HEK293 (cell line): Measurements from ENCODE around the gene CCER1.

ENCODE experiments used
- CTCF ChIA-PET: fragments of 350-600 bp; formaldehyde crosslinking; extraction: SDS; loops from one replicate; lab custom pipeline; 2021; ENCODE audit warnings: antibody characterized with exemption; lab: Yijun Ruan, JAX
- POLR2A ChIA-PET: fragments of 300-600 bp; formaldehyde crosslinking; extraction: SDS; loops from one replicate; lab custom pipeline; 2020; ENCODE audit warnings: antibody characterized with exemption, inconsistent platforms; lab: Yijun Ruan, JAX
- H3K27ac ChIP-seq: fragments of 200-500 bp; sonication (Bioruptor generic); 2 replicates; pipeline ENCODE4 v1.5.1; 2014; ENCODE audit warnings: low read depth, low read length, control low read depth, inconsistent platforms; ENCODE audit errors: extremely low read depth
- H3K36me3 ChIP-seq, 2 experiments: fragments of 200-500 bp in 1 of 2; sonication (Bioruptor generic) in 1 of 2; 1 replicate in 1 of 2; 2 replicates in 1 of 2; pipeline ENCODE4 v1.5.1; 2014 to 2017; ENCODE audit warnings: inconsistent platforms in 2 of 2, low read length in 2 of 2; ENCODE audit not compliant: control insufficient read depth in 2 of 2, insufficient read depth in 1 of 2
- H3K4me1 ChIP-seq: fragments of 200-500 bp; sonication (Bioruptor generic); 2 replicates; pipeline ENCODE4 v1.5.1; 2014; ENCODE audit warnings: mild to moderate bottlenecking, low read length, inconsistent platforms; ENCODE audit not compliant: control insufficient read depth, insufficient read depth
- H3K4me3 ChIP-seq: 2 replicates; pipeline ENCODE4 v1.5.1; 2011; ENCODE audit warnings: low read depth, mild to moderate bottlenecking, control low read depth, low read length, moderate library complexity
- H3K9me3 ChIP-seq: fragments of 200-500 bp; sonication (Bioruptor generic); 2 replicates; pipeline ENCODE4 v1.5.1; 2014; ENCODE audit warnings: low read depth, low read length, inconsistent platforms; ENCODE audit not compliant: control insufficient read depth, insufficient read depth
- GLIS2 ChIP-seq: fragments of 450-650 bp; formaldehyde crosslinking; IDR thresholded peaks from 2 replicates; pipeline ENCODE4 v1.5.1; 2016; ENCODE audit warnings: missing biosample characterization, missing genetic modification characterization
- HOXD13 ChIP-seq: sonication (generic); formaldehyde crosslinking; IDR thresholded peaks from 2 replicates; pipeline ENCODE4 v1.8.0; 2022; ENCODE audit warnings: missing genetic modification reagents, borderline replicate concordance
- PBX3 ChIP-seq: sonication (generic); formaldehyde crosslinking; IDR thresholded peaks from 2 replicates; pipeline ENCODE4 v1.8.1; 2022; ENCODE audit warnings: mild to moderate bottlenecking, moderate library complexity, missing genetic modification reagents
- SP2 ChIP-seq: fragments of 450-650 bp; formaldehyde crosslinking; IDR thresholded peaks from 2 replicates; pipeline ENCODE4 v1.5.1; 2016; ENCODE audit warnings: missing biosample characterization, missing genetic modification characterization
- ZBTB17 ChIP-seq: fragments of 450-650 bp; formaldehyde crosslinking; IDR thresholded peaks from 2 replicates; pipeline ENCODE4 v1.5.1; 2016; ENCODE audit warnings: missing biosample characterization, missing genetic modification characterization
- ZBTB26 ChIP-seq: fragments of 450-650 bp; formaldehyde crosslinking; optimal IDR thresholded peaks from 2 replicates; pipeline ENCODE3; 2016; ENCODE audit warnings: missing biosample characterization, mild to moderate bottlenecking, missing genetic modification characterization
- ZBTB7A ChIP-seq: fragments of 450-650 bp; formaldehyde crosslinking; IDR thresholded peaks from 2 replicates; pipeline ENCODE4 v1.5.1; 2016; ENCODE audit warnings: low read depth, missing biosample characterization, missing genetic modification characterization
- ZNF280C ChIP-seq: fragments of 450-650 bp; formaldehyde crosslinking; IDR thresholded peaks from 2 replicates; pipeline ENCODE4 v1.5.1; 2016; ENCODE audit warnings: missing biosample characterization, missing genetic modification characterization
- ZNF473 ChIP-seq: fragments of 450-650 bp; formaldehyde crosslinking; IDR thresholded peaks from 2 replicates; pipeline ENCODE4 v1.5.1; 2017; ENCODE audit warnings: missing biosample characterization, missing genetic modification characterization
- ZNF548 ChIP-seq: fragments of 450-650 bp; formaldehyde crosslinking; IDR thresholded peaks from 2 replicates; pipeline ENCODE4 v1.5.1; 2016; ENCODE audit warnings: missing biosample characterization, missing genetic modification characterization
- ZNF658 ChIP-seq: fragments of 450-650 bp; formaldehyde crosslinking; IDR thresholded peaks from 2 replicates; pipeline ENCODE4; 2016; ENCODE audit warnings: missing biosample characterization, missing genetic modification characterization
- ZXDB ChIP-seq: fragments of 450-650 bp; formaldehyde crosslinking; IDR thresholded peaks from 2 replicates; pipeline ENCODE4 v1.5.1; 2016; ENCODE audit warnings: missing biosample characterization, missing genetic modification characterization
- TF ChIP-seq, protein P1 (sequence below): fragments of 450-650 bp; formaldehyde crosslinking; IDR thresholded peaks from 2 replicates; pipeline ENCODE4 v1.5.0; 2017; ENCODE audit warnings: missing biosample characterization, missing genetic modification characterization, borderline replicate concordance
- TF ChIP-seq, protein P2 (sequence below): fragments of 450-650 bp; formaldehyde crosslinking; IDR thresholded peaks from 2 replicates; pipeline ENCODE4 v1.5.1; 2016; ENCODE audit warnings: missing biosample characterization, missing genetic modification characterization, low read depth

The CCER1 gene

GRCh38 chr12:90937651-90938050, 17.3 kb downstream of the CCER1 start:
- H3K4me1 ChIP-seq, result no peaks in the 10 kb centered on the region

More at GRCh38 chr12:90937651-90938050, 17.3 kb downstream of the CCER1 start:
- ChIA-PET CTCF (no interaction called here), POLR2A (no interaction called here)
- H3K4me3 ChIP-seq, result no peak overlapping the region
- no peak overlapping the region for H3K27ac ChIP-seq
- TF ChIP-seq HOXD13 (CRISPR knock-in tag) (no peak), PBX3 (no peak), SP2 (tag by site-specific recombination) (no peak), ZNF658 (tag by site-specific recombination) (no peak), ZNF280C (tag by site-specific recombination) (no peak), GLIS2 (tag by site-specific recombination) (no peak), ZNF548 (tag by site-specific recombination) (no peak), ZXDB (tag by site-specific recombination) (no peak), ZBTB17 (tag by site-specific recombination) (no peak), ZBTB7A (tag by site-specific recombination) (no peak), ZBTB26 (tag by site-specific recombination) (no peak), ZNF473 (no peak)
- TF ChIP-seq, protein P1, sequence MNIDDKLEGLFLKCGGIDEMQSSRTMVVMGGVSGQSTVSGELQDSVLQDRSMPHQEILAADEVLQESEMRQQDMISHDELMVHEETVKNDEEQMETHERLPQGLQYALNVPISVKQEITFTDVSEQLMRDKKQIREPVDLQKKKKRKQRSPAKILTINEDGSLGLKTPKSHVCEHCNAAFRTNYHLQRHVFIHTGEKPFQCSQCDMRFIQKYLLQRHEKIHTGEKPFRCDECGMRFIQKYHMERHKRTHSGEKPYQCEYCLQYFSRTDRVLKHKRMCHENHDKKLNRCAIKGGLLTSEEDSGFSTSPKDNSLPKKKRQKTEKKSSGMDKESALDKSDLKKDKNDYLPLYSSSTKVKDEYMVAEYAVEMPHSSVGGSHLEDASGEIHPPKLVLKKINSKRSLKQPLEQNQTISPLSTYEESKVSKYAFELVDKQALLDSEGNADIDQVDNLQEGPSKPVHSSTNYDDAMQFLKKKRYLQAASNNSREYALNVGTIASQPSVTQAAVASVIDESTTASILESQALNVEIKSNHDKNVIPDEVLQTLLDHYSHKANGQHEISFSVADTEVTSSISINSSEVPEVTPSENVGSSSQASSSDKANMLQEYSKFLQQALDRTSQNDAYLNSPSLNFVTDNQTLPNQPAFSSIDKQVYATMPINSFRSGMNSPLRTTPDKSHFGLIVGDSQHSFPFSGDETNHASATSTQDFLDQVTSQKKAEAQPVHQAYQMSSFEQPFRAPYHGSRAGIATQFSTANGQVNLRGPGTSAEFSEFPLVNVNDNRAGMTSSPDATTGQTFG (tag by site-specific recombination), result no peak
- TF ChIP-seq, protein P2, sequence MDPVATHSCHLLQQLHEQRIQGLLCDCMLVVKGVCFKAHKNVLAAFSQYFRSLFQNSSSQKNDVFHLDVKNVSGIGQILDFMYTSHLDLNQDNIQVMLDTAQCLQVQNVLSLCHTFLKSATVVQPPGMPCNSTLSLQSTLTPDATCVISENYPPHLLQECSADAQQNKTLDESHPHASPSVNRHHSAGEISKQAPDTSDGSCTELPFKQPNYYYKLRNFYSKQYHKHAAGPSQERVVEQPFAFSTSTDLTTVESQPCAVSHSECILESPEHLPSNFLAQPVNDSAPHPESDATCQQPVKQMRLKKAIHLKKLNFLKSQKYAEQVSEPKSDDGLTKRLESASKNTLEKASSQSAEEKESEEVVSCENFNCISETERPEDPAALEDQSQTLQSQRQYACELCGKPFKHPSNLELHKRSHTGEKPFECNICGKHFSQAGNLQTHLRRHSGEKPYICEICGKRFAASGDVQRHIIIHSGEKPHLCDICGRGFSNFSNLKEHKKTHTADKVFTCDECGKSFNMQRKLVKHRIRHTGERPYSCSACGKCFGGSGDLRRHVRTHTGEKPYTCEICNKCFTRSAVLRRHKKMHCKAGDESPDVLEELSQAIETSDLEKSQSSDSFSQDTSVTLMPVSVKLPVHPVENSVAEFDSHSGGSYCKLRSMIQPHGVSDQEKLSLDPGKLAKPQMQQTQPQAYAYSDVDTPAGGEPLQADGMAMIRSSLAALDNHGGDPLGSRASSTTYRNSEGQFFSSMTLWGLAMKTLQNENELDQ (tag by site-specific recombination), result no peak
- H3K36me3 ChIP-seq, result no peaks in the 10 kb centered on the region
- no peaks in the 10 kb centered on the region for H3K9me3 ChIP-seq
